HepG2 (cell line): ENCODE measurements around the gene LRRC42. TPM values are rescaled to one million over a fixed set of nuclear protein-coding genes. Genes with fewer than 3 reads are reported as not detected.

Experiments
- ATAC-seq: fragments of 200-7000 bp; cut with Tn5 transposase; 3 replicates; pipeline ENCODE4 v1.9.1; 2020; ENCODE audit warnings: mild to moderate bottlenecking, moderate library complexity
- BruUV-seq: library from RNA; stranded (reverse); fragments of 400-500 nt; replicated peaks from 2 replicates; lab custom pipeline; 2021; lab: Mats Ljungman, UMichigan
- CTCF ChIA-PET: fragments of 300-600 bp; formaldehyde crosslinking; extraction: SDS; loops from one replicate; lab custom pipeline; 2021; ENCODE audit warnings: low total read pairs, inconsistent platforms, low intra/inter-chr PET ratio; lab: Yijun Ruan, JAX
- POLR2A ChIA-PET: fragments of 350-600 bp; sonication (Branson Sonifier 250); formaldehyde crosslinking; loops from one replicate; lab custom pipeline; 2020; ENCODE audit warnings: antibody characterized with exemption, inconsistent platforms; lab: Yijun Ruan, JAX
- DNase-seq: peaks from one replicate; pipeline ENCODE4 v3.0.0-alpha.2; 2015; ENCODE audit warnings: low spot score
- FAIRE-seq: peaks from 3 replicates; lab custom pipeline; 2011; peaks lifted over from hg19 to GRCh38; lab: Jason Lieb, UNC
- H2AFZ ChIP-seq: one replicate; pipeline ENCODE4 v1.6.1; 2011; ENCODE audit warnings: low read length, inconsistent platforms
- H3K27ac ChIP-seq: fragments of 300-600 bp; 3 replicates; pipeline ENCODE4 v1.8.0; 2011; ENCODE audit warnings: mixed run types, mild to moderate bottlenecking, mixed read lengths, low read length, inconsistent platforms; ENCODE audit not compliant: insufficient read depth; ENCODE audit errors: extremely low read length
- H3K27me3 ChIP-seq, 2 experiments: fragments of 200-600 bp in 1 of 2; 2 replicates in 1 of 2; 3 replicates in 1 of 2; pipeline versions ENCODE4 v1.6.0 to v1.8.0; 2011; ENCODE audit warnings: low read length in 2 of 2, mild to moderate bottlenecking in 2 of 2, moderate library complexity in 2 of 2, inconsistent platforms in 1 of 2; ENCODE audit not compliant: insufficient read depth in 2 of 2, control insufficient read depth in 1 of 2
- H3K36me3 ChIP-seq, 2 experiments: fragments of 200-600 bp in 1 of 2; replicated peaks in 1 of 2; 2 replicates in 1 of 2; 3 replicates in 1 of 2; pipeline versions ENCODE4 v1.5.1 to v1.8.0; 2011; ENCODE audit warnings: low read length in 2 of 2, inconsistent platforms in 1 of 2; ENCODE audit not compliant: insufficient read depth in 2 of 2, control insufficient read depth in 1 of 2
- H3K4me1 ChIP-seq: 2 replicates; pipeline ENCODE4 v1.5.1; 2012; ENCODE audit warnings: low read length, inconsistent platforms; ENCODE audit not compliant: insufficient read depth
- H3K4me2 ChIP-seq: 2 replicates; pipeline ENCODE4 v1.6.0; 2011; ENCODE audit warnings: low read depth, low read length, inconsistent platforms
- H3K4me3 ChIP-seq, 3 experiments: fragments of 200-600 bp in 1 of 3; sonication (generic), shearing (Covaris generic) in 1 of 3; replicated peaks in 1 of 3; 2 replicates each; pipeline ENCODE4 v1.5.1; 2011 to 2016; ENCODE audit warnings: low read length in 3 of 3, inconsistent platforms in 2 of 3, low read depth in 2 of 3, mild to moderate bottlenecking in 2 of 3, control low read depth in 1 of 3, mixed read lengths in 1 of 3; ENCODE audit not compliant: insufficient read depth in 1 of 3
- H3K79me2 ChIP-seq: one replicate; pipeline ENCODE4 v1.6.1; 2011; ENCODE audit warnings: low read length, inconsistent platforms; ENCODE audit not compliant: insufficient read depth
- H3K9ac ChIP-seq: 2 replicates; pipeline ENCODE4 v1.6.0; 2011; ENCODE audit warnings: mild to moderate bottlenecking, low read depth, low read length, inconsistent platforms; ENCODE audit not compliant: insufficient read depth
- H3K9me3 ChIP-seq: 2 replicates; pipeline ENCODE4 v1.5.1; 2012; ENCODE audit warnings: mild to moderate bottlenecking, low read length
- H4K20me1 ChIP-seq: 2 replicates; pipeline ENCODE4 v1.6.0; 2011; ENCODE audit warnings: inconsistent platforms, mild to moderate bottlenecking, low read length, moderate library complexity; ENCODE audit not compliant: insufficient read depth
- CREB1 ChIP-seq, 2 experiments: fragments of 450-650 bp in 1 of 2; IDR thresholded peaks; 2 replicates each; pipeline ENCODE4 v1.6.1; 2016 to 2017; ENCODE audit warnings: control low read depth in 1 of 2, mild to moderate bottlenecking in 1 of 2, missing compliant biosample characterization in 1 of 2, missing genetic modification characterization in 1 of 2
- ETV6 ChIP-seq: sonication (generic); formaldehyde crosslinking; conservative IDR thresholded peaks from 2 replicates; pipeline ENCODE4 v1.4.0; 2020; ENCODE audit warnings: missing genetic modification reagents
- FOSL1 ChIP-seq: sonication (generic); formaldehyde crosslinking; IDR thresholded peaks from 2 replicates; pipeline ENCODE4 v1.9.0; 2021; ENCODE audit warnings: missing genetic modification reagents, borderline replicate concordance
- HINFP ChIP-seq: sonication (generic); formaldehyde crosslinking; IDR thresholded peaks from 2 replicates; pipeline ENCODE4 v1.4.0; 2020; ENCODE audit warnings: low read depth, mild to moderate bottlenecking, missing genetic modification reagents
- KDM1A ChIP-seq: IDR thresholded peaks from 2 replicates; pipeline ENCODE4 v1.6.1; 2016; ENCODE audit warnings: missing compliant biosample characterization
- KDM5A ChIP-seq: fragments of 200-600 bp; sonication (generic); IDR thresholded peaks from 2 replicates; pipeline ENCODE4 v1.7.0; 2018; ENCODE audit warnings: antibody characterized with exemption, mild to moderate bottlenecking, low read length, borderline replicate concordance
- RFXANK ChIP-seq: IDR thresholded peaks from 2 replicates; pipeline ENCODE4 v1.6.1; 2016
- ZFYVE20 ChIP-seq: sonication (generic); formaldehyde crosslinking; IDR thresholded peaks from 2 replicates; pipeline ENCODE4 v1.8.0; 2023; ENCODE audit warnings: low read depth, mild to moderate bottlenecking, moderate library complexity, missing genetic modification reagents, borderline replicate concordance
- ZKSCAN1 ChIP-seq: fragments of 150-350 bp; IDR thresholded peaks from 2 replicates; pipeline ENCODE4 v1.6.1; 2014; ENCODE audit warnings: low read length
- ZNF12 ChIP-seq: sonication (generic); formaldehyde crosslinking; IDR thresholded peaks from 2 replicates; pipeline ENCODE4 v1.5.0; 2020; ENCODE audit warnings: missing genetic modification reagents
- ZNF709 ChIP-seq: sonication (generic); formaldehyde crosslinking; IDR thresholded peaks from 2 replicates; pipeline ENCODE4 v1.5.0; 2020; ENCODE audit warnings: mild to moderate bottlenecking, missing genetic modification reagents
- ZSCAN29 ChIP-seq: sonication (generic); formaldehyde crosslinking; conservative IDR thresholded peaks from 2 replicates; pipeline ENCODE4 v1.4.0; 2020; ENCODE audit warnings: mild to moderate bottlenecking, missing genetic modification reagents
- WGBS: methylation state at CpG from one replicate; pipeline ENCODE4 v1.1.6; 2017; ENCODE audit warnings: low lambda C conversion rate; 5-methylcytosine and 5-hydroxymethylcytosine counted together
- in situ Hi-C: cut with HindIII; loops from 2 replicates; pipeline ENCODE4 v1.10.0; 2017; ENCODE audit warnings: low pct_unique_long_range_greater_than_20kb; ENCODE audit not compliant: extremely low pct_ligation_motif_present
- intact Hi-C: fragments of 100-400 bp; cut with micrococcal nuclease; formaldehyde crosslinking; loops from one replicate; pipeline ENCODE4 v1.10.0; 2022; ENCODE audit not compliant: unreplicated experiment
- polyA plus RNA-seq, 8 experiments: library from polyadenylated mRNA; depleted of rRNA in 3 of 8; stranded (reverse) in 7 of 8; unstranded in 1 of 8; fragments of >200 nt; fragmentation: Illumina TruSeq in 4 of 8; extraction: Trizol in 4 of 8; gene quantifications; 2 replicates each; pipeline versions ENCODE4 v1.2.1 to v1.2.3, GENCODE V29; 2011 to 2016; ENCODE audit warnings: low read depth in 4 of 8, missing spikeins in 1 of 8, mixed read lengths in 1 of 8; ENCODE audit not compliant: insufficient read depth in 1 of 8
- total RNA-seq, 5 experiments: library from RNA; depleted of rRNA; stranded (reverse); fragments of >200 nt; fragmentation: Illumina TruSeq; extraction: Trizol; gene quantifications; 2 replicates each; pipeline ENCODE4 v1.2.3, GENCODE V29; 2016; ENCODE audit warnings: low read depth in 1 of 5
- TF ChIP-seq, protein P1 (sequence below): sonication (generic); formaldehyde crosslinking; IDR thresholded peaks from 2 replicates; pipeline ENCODE4 v1.5.0; 2020; ENCODE audit warnings: mild to moderate bottlenecking, missing genetic modification reagents
- TF ChIP-seq, protein P2 (sequence below): sonication (generic); formaldehyde crosslinking; IDR thresholded peaks from 2 replicates; pipeline ENCODE4 v1.4.0; 2020; ENCODE audit warnings: missing genetic modification reagents
- TF ChIP-seq, protein P3 (sequence below): sonication (generic); formaldehyde crosslinking; conservative IDR thresholded peaks from 2 replicates; pipeline ENCODE4 v1.4.0; 2020; ENCODE audit warnings: missing genetic modification reagents

The LRRC42 gene
- total and polyA plus RNA-seq, 2 of the 13 experiments (the other 11 are each of a cell fraction or from before 2014, with no cell fraction given): 30.6 to 43.6 TPM

GRCh38 chr1:54011316-54012007 is 65.3 kb downstream of the LRRC42 start:
- ChIA-PET POLR2A (no interaction called here), CTCF (no interaction called here)
- FAIRE-seq (no peak), DNase-seq (no peak), ATAC-seq (no peak)
- no peak overlapping the region for H3K27ac ChIP-seq
- no peak overlapping the region for H3K4me2 ChIP-seq
- H3K4me1 ChIP-seq: peaks cover 44% of the 10 kb centered on the region
- 88% methylated on average over 8 of the region's 9 CpGs for WGBS
- intact Hi-C loops (no loop called here), in situ Hi-C loops (no loop called here)
- no TSS peak for BruUV-seq
- no peaks in the 10 kb centered on the region for H3K36me3 ChIP-seq
- H3K79me2 ChIP-seq: no peaks in the 10 kb centered on the region
- no peak overlapping the region for H2AFZ ChIP-seq
- H3K9ac ChIP-seq: no peak overlapping the region
- no peaks in the 10 kb centered on the region for H4K20me1 ChIP-seq
- H3K9me3 ChIP-seq: no peaks in the 10 kb centered on the region
- H3K27me3 ChIP-seq: no peaks in the 10 kb centered on the region
- H3K4me3 ChIP-seq: no peak overlapping the region
- no peak for TF ChIP-seq CREB1 (IDR thresholded peaks at IDR 0.05)
- no peak for TF ChIP-seq CREB1 (CRISPR knock-in tag; IDR thresholded peaks at IDR 0.05)
- TF ChIP-seq, protein P1, sequence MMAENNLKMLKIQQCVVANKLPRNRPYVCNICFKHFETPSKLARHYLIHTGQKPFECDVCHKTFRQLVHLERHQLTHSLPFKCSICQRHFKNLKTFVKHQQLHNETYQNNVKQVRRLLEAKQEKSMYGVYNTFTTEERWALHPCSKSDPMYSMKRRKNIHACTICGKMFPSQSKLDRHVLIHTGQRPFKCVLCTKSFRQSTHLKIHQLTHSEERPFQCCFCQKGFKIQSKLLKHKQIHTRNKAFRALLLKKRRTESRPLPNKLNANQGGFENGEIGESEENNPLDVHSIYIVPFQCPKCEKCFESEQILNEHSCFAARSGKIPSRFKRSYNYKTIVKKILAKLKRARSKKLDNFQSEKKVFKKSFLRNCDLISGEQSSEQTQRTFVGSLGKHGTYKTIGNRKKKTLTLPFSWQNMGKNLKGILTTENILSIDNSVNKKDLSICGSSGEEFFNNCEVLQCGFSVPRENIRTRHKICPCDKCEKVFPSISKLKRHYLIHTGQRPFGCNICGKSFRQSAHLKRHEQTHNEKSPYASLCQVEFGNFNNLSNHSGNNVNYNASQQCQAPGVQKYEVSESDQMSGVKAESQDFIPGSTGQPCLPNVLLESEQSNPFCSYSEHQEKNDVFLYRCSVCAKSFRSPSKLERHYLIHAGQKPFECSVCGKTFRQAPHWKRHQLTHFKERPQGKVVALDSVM (CRISPR knock-in tag): no peak
- no peak for TF ChIP-seq ZFYVE20 (CRISPR knock-in tag)
- TF ChIP-seq, protein P2, sequence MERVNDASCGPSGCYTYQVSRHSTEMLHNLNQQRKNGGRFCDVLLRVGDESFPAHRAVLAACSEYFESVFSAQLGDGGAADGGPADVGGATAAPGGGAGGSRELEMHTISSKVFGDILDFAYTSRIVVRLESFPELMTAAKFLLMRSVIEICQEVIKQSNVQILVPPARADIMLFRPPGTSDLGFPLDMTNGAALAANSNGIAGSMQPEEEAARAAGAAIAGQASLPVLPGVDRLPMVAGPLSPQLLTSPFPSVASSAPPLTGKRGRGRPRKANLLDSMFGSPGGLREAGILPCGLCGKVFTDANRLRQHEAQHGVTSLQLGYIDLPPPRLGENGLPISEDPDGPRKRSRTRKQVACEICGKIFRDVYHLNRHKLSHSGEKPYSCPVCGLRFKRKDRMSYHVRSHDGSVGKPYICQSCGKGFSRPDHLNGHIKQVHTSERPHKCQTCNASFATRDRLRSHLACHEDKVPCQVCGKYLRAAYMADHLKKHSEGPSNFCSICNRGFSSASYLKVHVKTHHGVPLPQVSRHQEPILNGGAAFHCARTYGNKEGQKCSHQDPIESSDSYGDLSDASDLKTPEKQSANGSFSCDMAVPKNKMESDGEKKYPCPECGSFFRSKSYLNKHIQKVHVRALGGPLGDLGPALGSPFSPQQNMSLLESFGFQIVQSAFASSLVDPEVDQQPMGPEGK: no peak
- no peak for TF ChIP-seq ZNF709 (CRISPR knock-in tag)
- TF ChIP-seq ETV6 (CRISPR knock-in tag): no peak
- TF ChIP-seq RFXANK (CRISPR knock-in tag): no peak
- TF ChIP-seq HINFP: no peak
- no peak for TF ChIP-seq FOSL1 (CRISPR knock-in tag)
- no peak for TF ChIP-seq KDM1A (CRISPR knock-in tag)
- no peak for TF ChIP-seq KDM5A
- no peak for TF ChIP-seq ZNF12 (CRISPR knock-in tag)
- TF ChIP-seq, protein P3, sequence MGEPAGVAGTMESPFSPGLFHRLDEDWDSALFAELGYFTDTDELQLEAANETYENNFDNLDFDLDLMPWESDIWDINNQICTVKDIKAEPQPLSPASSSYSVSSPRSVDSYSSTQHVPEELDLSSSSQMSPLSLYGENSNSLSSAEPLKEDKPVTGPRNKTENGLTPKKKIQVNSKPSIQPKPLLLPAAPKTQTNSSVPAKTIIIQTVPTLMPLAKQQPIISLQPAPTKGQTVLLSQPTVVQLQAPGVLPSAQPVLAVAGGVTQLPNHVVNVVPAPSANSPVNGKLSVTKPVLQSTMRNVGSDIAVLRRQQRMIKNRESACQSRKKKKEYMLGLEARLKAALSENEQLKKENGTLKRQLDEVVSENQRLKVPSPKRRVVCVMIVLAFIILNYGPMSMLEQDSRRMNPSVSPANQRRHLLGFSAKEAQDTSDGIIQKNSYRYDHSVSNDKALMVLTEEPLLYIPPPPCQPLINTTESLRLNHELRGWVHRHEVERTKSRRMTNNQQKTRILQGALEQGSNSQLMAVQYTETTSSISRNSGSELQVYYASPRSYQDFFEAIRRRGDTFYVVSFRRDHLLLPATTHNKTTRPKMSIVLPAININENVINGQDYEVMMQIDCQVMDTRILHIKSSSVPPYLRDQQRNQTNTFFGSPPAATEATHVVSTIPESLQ (CRISPR knock-in tag): no peak
- no peak for TF ChIP-seq ZKSCAN1
- no peak for TF ChIP-seq ZSCAN29 (CRISPR knock-in tag)
